IMR-90 (cell line): Measurements from ENCODE around the gene RPS15.

Experiments used
- BHLHE40 ChIP-seq: fragments of 150-350 bp; IDR thresholded peaks from 2 replicates; pipeline ENCODE4 v1.6.1; 2016; ENCODE audit warnings: mild to moderate bottlenecking, low read depth, low read length
- CEBPB ChIP-seq: IDR thresholded peaks from 2 replicates; pipeline ENCODE4 v1.6.1; 2012; ENCODE audit warnings: low read depth, low read length, improper control_type of control experiment
- ELK1 ChIP-seq: fragments of 150-350 bp; IDR thresholded peaks from 2 replicates; pipeline ENCODE4 v1.6.1; 2016; ENCODE audit warnings: low read depth, mild to moderate bottlenecking, low read length, moderate library complexity, borderline replicate concordance
- FOS ChIP-seq: fragments of 150-350 bp; IDR thresholded peaks from 2 replicates; pipeline ENCODE4 v1.6.1; 2016; ENCODE audit warnings: low read depth, low read length
- MAFK ChIP-seq: IDR thresholded peaks from 2 replicates; pipeline ENCODE4 v1.6.1; 2012; ENCODE audit warnings: low read depth, low read length, improper control_type of control experiment
- MXI1 ChIP-seq: IDR thresholded peaks from 2 replicates; pipeline ENCODE4 v1.6.1; 2012; ENCODE audit warnings: low read depth, mild to moderate bottlenecking, low read length, moderate library complexity, borderline replicate concordance
- POLR2A ChIP-seq: IDR thresholded peaks from 2 replicates; pipeline ENCODE4 v1.6.1; 2012; ENCODE audit warnings: mild to moderate bottlenecking, low read depth, low read length
- RAD21 ChIP-seq: IDR thresholded peaks from 2 replicates; pipeline ENCODE4 v1.6.1; 2012; ENCODE audit warnings: low read length, improper control_type of control experiment
- RCOR1 ChIP-seq: IDR thresholded peaks from 2 replicates; pipeline ENCODE4 v1.6.1; 2012; ENCODE audit warnings: mild to moderate bottlenecking, low read length, improper control_type of control experiment; ENCODE audit not compliant: insufficient replicate concordance
- RFX5 ChIP-seq: IDR thresholded peaks from 2 replicates; pipeline ENCODE4 v1.8.0; 2012; ENCODE audit warnings: low read depth, mild to moderate bottlenecking, low read length, moderate library complexity
- TF ChIP-seq, protein P1 (sequence below): conservative IDR thresholded peaks from 2 replicates; pipeline ENCODE4 v1.5.1; 2012; ENCODE audit warnings: mild to moderate bottlenecking, low read depth, low read length, improper control_type of control experiment
- TF ChIP-seq, protein P2 (sequence below): fragments of 150-350 bp; IDR thresholded peaks from 2 replicates; pipeline ENCODE4 v1.6.1; 2017; ENCODE audit warnings: mild to moderate bottlenecking, antibody characterized with exemption, low read length, low read depth

DNA sequence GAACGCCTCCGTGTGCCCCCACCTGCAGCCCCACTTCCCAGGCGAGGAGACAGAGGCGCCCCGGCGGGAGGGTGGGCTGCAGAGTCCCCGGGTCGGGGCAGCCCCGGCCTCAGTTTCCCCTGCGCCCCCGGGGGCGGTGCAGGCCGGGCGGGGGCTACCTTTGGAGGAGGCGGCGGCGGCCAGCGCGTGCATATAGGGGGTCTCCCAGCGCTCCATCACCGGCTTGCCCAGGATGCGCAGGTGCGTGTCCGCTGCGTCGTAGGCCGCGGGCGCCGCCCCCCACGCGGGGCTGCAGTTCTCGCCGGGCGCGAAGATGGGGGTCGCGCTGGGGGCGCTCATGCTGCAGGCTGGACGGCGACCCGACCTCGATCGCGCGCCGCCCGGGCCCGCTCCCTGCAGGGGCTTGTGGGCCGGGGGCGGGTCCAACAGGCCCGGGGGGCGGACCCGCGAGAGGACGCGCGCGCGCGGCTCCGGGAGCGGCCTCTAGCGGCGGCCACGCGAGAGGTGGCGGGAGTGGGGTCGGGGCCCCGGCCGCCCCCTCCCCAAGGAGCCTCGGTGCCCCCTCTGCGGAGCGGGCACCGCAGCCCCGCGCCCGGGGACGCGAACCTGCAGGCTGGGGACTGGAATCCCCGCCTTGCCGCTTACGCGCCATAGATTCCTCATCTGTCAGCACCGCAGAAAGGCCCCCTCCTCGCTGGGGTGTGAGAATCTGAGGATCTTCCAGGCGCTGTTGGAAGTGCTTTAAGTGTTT, 36.9 kb upstream of the RPS15 start, which contains the start of gene GAMT:
- TF ChIP-seq, protein P1, sequence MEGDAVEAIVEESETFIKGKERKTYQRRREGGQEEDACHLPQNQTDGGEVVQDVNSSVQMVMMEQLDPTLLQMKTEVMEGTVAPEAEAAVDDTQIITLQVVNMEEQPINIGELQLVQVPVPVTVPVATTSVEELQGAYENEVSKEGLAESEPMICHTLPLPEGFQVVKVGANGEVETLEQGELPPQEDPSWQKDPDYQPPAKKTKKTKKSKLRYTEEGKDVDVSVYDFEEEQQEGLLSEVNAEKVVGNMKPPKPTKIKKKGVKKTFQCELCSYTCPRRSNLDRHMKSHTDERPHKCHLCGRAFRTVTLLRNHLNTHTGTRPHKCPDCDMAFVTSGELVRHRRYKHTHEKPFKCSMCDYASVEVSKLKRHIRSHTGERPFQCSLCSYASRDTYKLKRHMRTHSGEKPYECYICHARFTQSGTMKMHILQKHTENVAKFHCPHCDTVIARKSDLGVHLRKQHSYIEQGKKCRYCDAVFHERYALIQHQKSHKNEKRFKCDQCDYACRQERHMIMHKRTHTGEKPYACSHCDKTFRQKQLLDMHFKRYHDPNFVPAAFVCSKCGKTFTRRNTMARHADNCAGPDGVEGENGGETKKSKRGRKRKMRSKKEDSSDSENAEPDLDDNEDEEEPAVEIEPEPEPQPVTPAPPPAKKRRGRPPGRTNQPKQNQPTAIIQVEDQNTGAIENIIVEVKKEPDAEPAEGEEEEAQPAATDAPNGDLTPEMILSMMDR, result peak; percentile 48
- no peak for TF ChIP-seq RAD21
- TF ChIP-seq BHLHE40, result no peak
- TF ChIP-seq RFX5, result no peak
- no peak for TF ChIP-seq POLR2A
- TF ChIP-seq MXI1, result no peak
- TF ChIP-seq CEBPB, result no peak
- no peak for TF ChIP-seq RCOR1
- TF ChIP-seq ELK1, result no peak
- TF ChIP-seq MAFK, result no peak
- TF ChIP-seq, protein P2, sequence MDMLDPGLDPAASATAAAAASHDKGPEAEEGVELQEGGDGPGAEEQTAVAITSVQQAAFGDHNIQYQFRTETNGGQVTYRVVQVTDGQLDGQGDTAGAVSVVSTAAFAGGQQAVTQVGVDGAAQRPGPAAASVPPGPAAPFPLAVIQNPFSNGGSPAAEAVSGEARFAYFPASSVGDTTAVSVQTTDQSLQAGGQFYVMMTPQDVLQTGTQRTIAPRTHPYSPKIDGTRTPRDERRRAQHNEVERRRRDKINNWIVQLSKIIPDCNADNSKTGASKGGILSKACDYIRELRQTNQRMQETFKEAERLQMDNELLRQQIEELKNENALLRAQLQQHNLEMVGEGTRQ, result no peak
- no peak for TF ChIP-seq FOS
